Suprapubic skin (tissue), 4 donors: ENCODE data around the gene CCNC. TPM values are rescaled to one million over a fixed set of nuclear protein-coding genes. Genes with fewer than 3 reads are reported as not detected.

Experiments used
- DNase-seq, 2 donors: peaks; one replicate each; pipeline ENCODE4 v3.0.0-alpha.2; 2019; ENCODE audit warnings: low spot score in 2 of 2
- H3K27ac ChIP-seq: fragments of 200-600 bp; sonication (generic); one replicate; pipeline ENCODE4 v1.5.1; 2019
- H3K27me3 ChIP-seq: fragments of 200-600 bp; sonication (generic); one replicate; pipeline ENCODE4 v1.5.1; 2019
- H3K36me3 ChIP-seq: fragments of 200-600 bp; sonication (generic); one replicate; pipeline ENCODE4 v1.5.1; 2019
- H3K4me1 ChIP-seq: fragments of 200-600 bp; sonication (generic); one replicate; pipeline ENCODE4 v1.5.1; 2019
- H3K4me3 ChIP-seq: fragments of 200-600 bp; sonication (generic); one replicate; pipeline ENCODE4 v1.5.1; 2019; ENCODE audit warnings: mild to moderate bottlenecking
- H3K9me3 ChIP-seq: fragments of 200-600 bp; sonication (generic); one replicate; pipeline ENCODE4 v1.5.1; 2019
- CTCF ChIP-seq, 2 donors: fragments of 200-600 bp in 1 of 2; fragments of 450-650 bp in 1 of 2; sonication (generic) in 1 of 2; IDR thresholded peaks; one replicate each; pipeline ENCODE4 v1.5.1; 2016 to 2019; ENCODE audit warnings: antibody characterized with exemption in 2 of 2, mild to moderate bottlenecking in 1 of 2, moderate library complexity in 1 of 2
- EP300 ChIP-seq: sonication (generic); formaldehyde crosslinking; IDR thresholded peaks from one replicate; pipeline ENCODE4 v1.6.1; 2017; ENCODE audit warnings: antibody characterized with exemption
- POLR2A ChIP-seq, 2 donors: fragments of 450-650 bp; IDR thresholded peaks; one replicate each; pipeline ENCODE4 v1.6.1; 2017; ENCODE audit warnings: antibody characterized with exemption in 2 of 2, mild to moderate bottlenecking in 2 of 2, moderate library complexity in 2 of 2
- POLR2AphosphoS5 ChIP-seq, 3 donors: sonication (generic); formaldehyde crosslinking; IDR thresholded peaks; one replicate each; pipeline ENCODE4 v1.6.1; 2017; ENCODE audit warnings: antibody characterized with exemption in 3 of 3
- whole genome bisulfite sequencing: methylation state at CpG from one replicate; pipeline ENCODE4 v1.1.5; 2018; 5-methylcytosine and 5-hydroxymethylcytosine counted together
- total RNA-seq, 4 donors: library from RNA; depleted of rRNA; stranded (reverse); fragments of >200 nt; gene quantifications; one replicate each; pipeline ENCODE4 v1.1.0, GENCODE V29; 2016

Gene CCNC
- total RNA-seq, 4 donors from 2014 or later = 38.4 to 63.4 (median 46.5) TPM

- H3K27ac ChIP-seq = no peak overlapping the region
Measured at GRCh38 chr6:99548706-99549105, 19.8 kb downstream of the CCNC start.

GRCh38 chr6:99547526-99547925 is 20.9 kb downstream of the CCNC start:
- no peak overlapping the region for H3K27ac ChIP-seq
- no peaks in the 10 kb centered on the region for H3K27me3 ChIP-seq
- TF ChIP-seq POLR2AphosphoS5 (IDR thresholded peaks at IDR 0.05) (no peak), EP300 (no peak), POLR2A (IDR thresholded peaks at IDR 0.05) (no peak), CTCF (IDR thresholded peaks at IDR 0.05) (no peak)
- no peak overlapping the region for H3K4me3 ChIP-seq
- 91% methylated on average over 4 of the region's 4 CpGs for WGBS
- no peak for DNase-seq
- H3K9me3 ChIP-seq = no peaks in the 10 kb centered on the region
- H3K36me3 ChIP-seq = peaks cover 42% of the 10 kb centered on the region
- no peaks in the 10 kb centered on the region for H3K4me1 ChIP-seq

More at GRCh38 chr6:99548706-99549105, 19.8 kb downstream of the CCNC start:
- no peaks in the 10 kb centered on the region for H3K9me3 ChIP-seq
- no peak for TF ChIP-seq POLR2A (IDR thresholded peaks at IDR 0.05)
- TF ChIP-seq POLR2AphosphoS5 (IDR thresholded peaks at IDR 0.05) = no peak
- TF ChIP-seq CTCF (IDR thresholded peaks at IDR 0.05) = no peak
- TF ChIP-seq EP300 = no peak
- no peaks in the 10 kb centered on the region for H3K27me3 ChIP-seq
- DNase-seq = no peak
- no peaks in the 10 kb centered on the region for H3K4me1 ChIP-seq
- no peak overlapping the region for H3K4me3 ChIP-seq
- 91% methylated on average over 4 of the region's 4 CpGs for WGBS
- peaks cover 45% of the 10 kb centered on the region for H3K36me3 ChIP-seq

DNA sequence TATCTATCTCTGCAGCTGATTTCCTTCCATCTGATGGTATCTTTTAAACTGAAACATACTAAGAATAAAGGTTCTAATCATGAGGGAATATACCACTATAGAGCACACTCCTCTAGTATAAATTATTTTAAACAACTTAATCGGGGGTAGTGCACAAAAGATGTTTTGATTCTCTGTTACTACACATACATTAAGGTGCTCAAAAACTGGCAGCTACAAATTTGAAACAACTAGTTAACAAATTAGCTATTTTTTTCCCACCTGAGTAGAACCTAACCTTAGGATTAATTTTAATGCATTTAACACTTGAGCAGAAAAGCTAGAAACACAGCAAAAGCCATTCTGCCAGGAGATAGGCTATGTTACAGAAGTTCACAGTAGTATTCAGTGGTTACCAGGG is 23.0 kb downstream of the CCNC start:
- DNase-seq = no peak
- no peak overlapping the region for H3K27ac ChIP-seq
- WGBS = 77% methylated on average over 1 of the region's 1 CpG

DNA sequence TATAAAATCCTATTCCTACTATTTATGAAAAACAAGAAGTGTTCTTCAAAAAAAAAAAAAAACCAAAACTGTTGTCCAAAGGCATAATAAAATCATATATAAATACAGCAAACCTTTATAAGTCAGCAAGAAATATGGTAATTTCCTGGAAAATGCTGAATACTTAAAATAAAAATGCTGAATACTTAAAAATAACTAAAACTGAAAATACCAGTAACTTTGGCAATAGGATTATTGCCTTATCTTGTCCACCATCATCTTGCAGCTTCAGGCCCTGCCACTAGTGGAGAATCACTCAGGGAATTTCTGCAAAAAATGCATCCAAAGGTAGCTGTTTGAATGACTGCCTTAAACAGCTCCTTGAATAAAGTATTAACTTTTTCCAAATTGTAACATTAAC is 24.5 kb downstream of the CCNC start:
- Histone ChIP-seq H3K4me3 (no peak overlapping the region), H3K9me3 (no peaks in the 10 kb centered on the region), H3K27me3 (no peaks in the 10 kb centered on the region), H3K27ac (no peak overlapping the region), H3K36me3 (peaks cover 62% of the 10 kb centered on the region), H3K4me1 (no peaks in the 10 kb centered on the region)
- no peak for DNase-seq
- no peak for TF ChIP-seq EP300
- TF ChIP-seq CTCF (IDR thresholded peaks at IDR 0.05) = no peak
- TF ChIP-seq POLR2AphosphoS5 (IDR thresholded peaks at IDR 0.05) = no peak
- TF ChIP-seq POLR2A (IDR thresholded peaks at IDR 0.05) = no peak

More for the DNA sequence above, 23.0 kb downstream of the CCNC start:
- H3K9me3 ChIP-seq = no peaks in the 10 kb centered on the region
- peaks cover 54% of the 10 kb centered on the region for H3K36me3 ChIP-seq
- no peaks in the 10 kb centered on the region for H3K4me1 ChIP-seq
- no peak overlapping the region for H3K4me3 ChIP-seq
- no peak for TF ChIP-seq EP300
- no peaks in the 10 kb centered on the region for H3K27me3 ChIP-seq

DNA sequence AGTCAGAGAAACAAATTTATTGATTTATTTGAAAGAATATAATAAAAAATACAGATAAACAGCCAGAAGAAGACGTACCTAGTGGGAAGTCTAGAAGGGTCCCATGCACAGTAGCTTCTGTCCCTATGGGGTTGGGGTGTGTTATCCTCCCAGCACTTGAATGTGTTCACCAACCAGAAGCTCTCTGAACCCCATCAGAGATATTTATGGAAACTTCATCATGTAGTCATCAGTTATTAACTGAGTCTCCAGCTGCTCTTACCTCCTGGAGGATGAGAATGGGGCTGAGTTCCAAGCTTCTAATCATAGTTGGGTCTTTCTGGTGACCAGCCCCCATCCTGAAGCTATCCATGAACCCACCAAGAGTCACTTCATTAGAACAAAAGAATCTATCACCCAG is 37.8 kb downstream of the CCNC start:
- Histone ChIP-seq H3K36me3 (peaks cover 29% of the 10 kb centered on the region), H3K9me3 (no peaks in the 10 kb centered on the region), H3K27ac (no peak overlapping the region), H3K4me1 (no peaks in the 10 kb centered on the region), H3K4me3 (no peak overlapping the region), H3K27me3 (no peaks in the 10 kb centered on the region)
- WGBS = 97% methylated on average over 1 of the region's 1 CpG
- DNase-seq = no peak
- TF ChIP-seq EP300 = no peak
- no peak for TF ChIP-seq CTCF (IDR thresholded peaks at IDR 0.05)
- no peak for TF ChIP-seq POLR2AphosphoS5 (IDR thresholded peaks at IDR 0.05)
- no peak for TF ChIP-seq POLR2A (IDR thresholded peaks at IDR 0.05)

GRCh38 chr6:99522531-99522930 is 45.9 kb downstream of the CCNC start:
- no peak for DNase-seq
- Histone ChIP-seq H3K36me3 (no peaks in the 10 kb centered on the region), H3K27me3 (no peaks in the 10 kb centered on the region), H3K4me1 (peaks cover 14% of the 10 kb centered on the region), H3K9me3 (no peaks in the 10 kb centered on the region), H3K4me3 (no peak overlapping the region), H3K27ac (no peak overlapping the region)
- 86% methylated on average over 4 of the region's 4 CpGs for WGBS
- TF ChIP-seq EP300 = no peak
- no peak for TF ChIP-seq POLR2AphosphoS5 (IDR thresholded peaks at IDR 0.05)
- no peak for TF ChIP-seq CTCF (IDR thresholded peaks at IDR 0.05)
- TF ChIP-seq POLR2A (IDR thresholded peaks at IDR 0.05) = no peak
